ENCODE data around the gene PNISR. TPM values are rescaled to one million over a fixed set of nuclear protein-coding genes. Genes with fewer than 3 reads are reported as not detected.

Gene PNISR
- total RNA-seq, 1 experiment from 2014 or later = 134 TPM

DNA sequence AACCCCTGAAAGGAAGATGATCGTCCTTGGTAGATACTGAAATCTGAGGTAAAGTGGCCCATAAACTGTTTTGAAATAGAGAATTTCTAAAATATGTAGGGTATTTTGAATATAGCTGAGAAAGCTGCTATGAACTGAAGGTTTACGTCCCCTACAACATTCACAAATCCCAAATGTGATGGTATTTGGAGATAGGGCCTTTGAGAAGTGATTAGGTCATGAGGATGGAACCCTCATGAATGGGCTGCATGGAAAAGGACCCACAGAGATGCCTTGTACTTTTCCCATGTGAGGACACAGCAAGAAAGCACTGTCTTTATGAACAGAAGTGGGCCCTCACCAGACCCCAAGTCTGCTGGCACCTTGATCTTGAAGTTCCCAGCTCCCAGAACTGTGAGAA is 6.8 kb upstream of the PNISR start:
- Histone ChIP-seq H2AK5ac (ENCODE audit: insufficient read length, low read length) (no peak overlapping the region), H3K23ac (ENCODE audit: insufficient read length, low read depth, low read length) (no peak overlapping the region), H3K18ac (ENCODE audit: insufficient read length, low read depth, low read length) (no peak overlapping the region), H4K91ac (ENCODE audit: insufficient read length, low read depth, low read length) (no peak overlapping the region), H3K14ac (ENCODE audit: insufficient read depth, low read length) (no peak overlapping the region), H4K20me1 (ENCODE audit: control insufficient read depth, insufficient read depth, insufficient read length) (no peaks in the 10 kb centered on the region), H3K56ac (ENCODE audit: insufficient read length, low read depth, low read length) (no peak overlapping the region), H3K9ac (ENCODE audit: extremely low read depth, insufficient read length, low read length) (no peak overlapping the region), H3K9me3 (ENCODE audit: control insufficient read depth, low read depth, low read length) (no peaks in the 10 kb centered on the region), H3K4ac (ENCODE audit: low read depth, low read length) (no peak overlapping the region), H3T11ph (ENCODE audit: low read length) (no peak overlapping the region), H3K23me2 (ENCODE audit: insufficient read length, low read depth, low read length, poor library complexity, severe bottlenecking) (no peaks in the 10 kb centered on the region), H3K79me1 (ENCODE audit: insufficient read depth, low read depth, low read length, poor library complexity, severe bottlenecking) (no peaks in the 10 kb centered on the region), H2BK120ac (ENCODE audit: low read depth, low read length, poor library complexity, severe bottlenecking) (no peak overlapping the region), H3K79me2 (ENCODE audit: insufficient read depth, low read length) (0 out of 2 replicates have a peak, but pooled peaks cover 2% of the 10 kb centered on the region), H2BK5ac (ENCODE audit: insufficient read length, low read length) (no peak overlapping the region), H2AFZ (ENCODE audit: low read length) (no peak overlapping the region), H2BK12ac (ENCODE audit: insufficient read length, low read depth, low read length) (no peak overlapping the region), H3K4me1 (ENCODE audit: insufficient read depth, low read length) (no peaks in the 10 kb centered on the region), H2BK20ac (ENCODE audit: low read depth, low read length, poor library complexity, severe bottlenecking) (no peak overlapping the region), H4K8ac (replicated peaks; ENCODE audit: insufficient read length, low read depth, low read length) (no peak overlapping the region), H3K27me3 (ENCODE audit: insufficient read depth, low read length) (no peaks in the 10 kb centered on the region), H3K4me2 (ENCODE audit: insufficient read depth, insufficient read length, low read length) (no peak overlapping the region), H4K5ac (ENCODE audit: insufficient read length, low read depth, low read length) (no peak overlapping the region), H2BK15ac (ENCODE audit: low read depth, low read length) (no peak overlapping the region), H3K27ac (ENCODE audit: insufficient read length, low read depth, low read length) (no peak overlapping the region)
- TF ChIP-seq, protein P1, sequence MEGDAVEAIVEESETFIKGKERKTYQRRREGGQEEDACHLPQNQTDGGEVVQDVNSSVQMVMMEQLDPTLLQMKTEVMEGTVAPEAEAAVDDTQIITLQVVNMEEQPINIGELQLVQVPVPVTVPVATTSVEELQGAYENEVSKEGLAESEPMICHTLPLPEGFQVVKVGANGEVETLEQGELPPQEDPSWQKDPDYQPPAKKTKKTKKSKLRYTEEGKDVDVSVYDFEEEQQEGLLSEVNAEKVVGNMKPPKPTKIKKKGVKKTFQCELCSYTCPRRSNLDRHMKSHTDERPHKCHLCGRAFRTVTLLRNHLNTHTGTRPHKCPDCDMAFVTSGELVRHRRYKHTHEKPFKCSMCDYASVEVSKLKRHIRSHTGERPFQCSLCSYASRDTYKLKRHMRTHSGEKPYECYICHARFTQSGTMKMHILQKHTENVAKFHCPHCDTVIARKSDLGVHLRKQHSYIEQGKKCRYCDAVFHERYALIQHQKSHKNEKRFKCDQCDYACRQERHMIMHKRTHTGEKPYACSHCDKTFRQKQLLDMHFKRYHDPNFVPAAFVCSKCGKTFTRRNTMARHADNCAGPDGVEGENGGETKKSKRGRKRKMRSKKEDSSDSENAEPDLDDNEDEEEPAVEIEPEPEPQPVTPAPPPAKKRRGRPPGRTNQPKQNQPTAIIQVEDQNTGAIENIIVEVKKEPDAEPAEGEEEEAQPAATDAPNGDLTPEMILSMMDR (conservative IDR thresholded peaks at IDR 0.05) = no peak
- no peak overlapping the region for H3K4me3 Mint-ChIP-seq
- no CpG with 5 or more reads among the region's 2 CpGs for WGBS (ENCODE audit: extremely low coverage, insufficient read length, low lambda C conversion rate)
- peaks cover 28 to 30% of the 10 kb centered on the region in 2 experiments for H3K4me1 Mint-ChIP-seq
- no peaks in the 10 kb centered on the region; a peak in 1 of 5 replicates for H3K9me3 Mint-ChIP-seq
- no peaks in the 10 kb centered on the region for H3K27me3 Mint-ChIP-seq (ENCODE audit: low read depth)
- DNase-seq = no peak
- peaks cover 0 to 15% (median 13%) of the 10 kb centered on the region in 3 experiments; a peak in 5 of 7 replicates for H3K36me3 Mint-ChIP-seq (ENCODE audit: insufficient read depth in 1 of 3, low read depth in 3 of 3)
- peak overlapping the region in 1 of 3 experiments; percentile 59; a peak in 1 of 7 replicates for H3K27ac Mint-ChIP-seq

Measured in H9 (cell line).